ENCODE results near the gene MEIS2. TPM values are rescaled to one million over a fixed set of nuclear protein-coding genes. Genes with fewer than 3 reads are reported as not detected.
A peak's percentile ranks its signal among the peaks of the same experiment; 100 is the strongest.

MEIS2 gene
- total and polyA plus RNA-seq, 8 donors = 9.1 to 30.5 (median 14.8) TPM

GRCh38 chr15:36903922-36904556 is 196.3 kb downstream of the MEIS2 start:
- H3K9me3 ChIP-seq = no peaks in the 10 kb centered on the region
- intact Hi-C loops (cut with DNase I) = no loop called here
- no peaks in the 10 kb centered on the region for H3K27me3 ChIP-seq
- peaks cover 0 to 9% (median 6%) of the 10 kb centered on the region in 3 donors for H3K4me1 ChIP-seq
- no peak overlapping the region for H3K4me3 ChIP-seq
- peak overlapping the region in 2 of 4 donors; percentile 53 to 64 for H3K27ac ChIP-seq
- FAIRE-seq (no peak), DNase-seq (peak in 1 of 6 donors; percentile 31), ATAC-seq (peak; percentile 78 to 85 (median 80))
- TF ChIP-seq CTCF (IDR thresholded peaks at IDR 0.05) = no peak
- H3K36me3 ChIP-seq = no peaks in the 10 kb centered on the region
- WGBS, 2 donors = 59 to 63% methylated on average over 5 of the region's 5 CpGs

- ATAC-seq (no peak), FAIRE-seq (no peak), DNase-seq (no peak)
- no peak for TF ChIP-seq CTCF (IDR thresholded peaks at IDR 0.05)
- Histone ChIP-seq H3K36me3 (no peaks in the 10 kb centered on the region), H3K9me3 (no peaks in the 10 kb centered on the region), H3K27me3 (no peaks in the 10 kb centered on the region), H3K4me1 (peaks cover 0 to 9% (median 6%) of the 10 kb centered on the region in 3 donors), H3K27ac (peak overlapping the region in 2 of 4 donors; percentile 53 to 64), H3K4me3 (no peak overlapping the region)
- intact Hi-C loops (cut with DNase I) = no loop called here
- 40 to 55% methylated on average over 1 of the region's 1 CpG for WGBS, 2 donors
Observed at GRCh38 chr15:36903195-36903594, 197.2 kb downstream of the MEIS2 start.

GRCh38 chr15:36901012-36901411 is 199.3 kb downstream of the MEIS2 start:
- Histone ChIP-seq H3K36me3 (no peaks in the 10 kb centered on the region), H3K27ac (no peak overlapping the region), H3K9me3 (no peaks in the 10 kb centered on the region), H3K4me3 (no peak overlapping the region), H3K27me3 (no peaks in the 10 kb centered on the region), H3K4me1 (peaks cover 0 to 9% (median 6%) of the 10 kb centered on the region in 3 donors)
- ATAC-seq (no peak), DNase-seq (no peak), FAIRE-seq (no peak)
- no peak for TF ChIP-seq CTCF (IDR thresholded peaks at IDR 0.05)
- WGBS, 2 donors = 92% methylated on average over 4 of the region's 4 CpGs
- intact Hi-C loops (cut with DNase I) = no loop called here

- Histone ChIP-seq H3K27me3 (no peaks in the 10 kb centered on the region), H3K4me3 (no peak overlapping the region), H3K4me1 (peaks cover 0 to 9% (median 5%) of the 10 kb centered on the region in 3 donors), H3K9me3 (no peaks in the 10 kb centered on the region), H3K27ac (no peak overlapping the region), H3K36me3 (peaks cover 0 to 9% (median 0%) of the 10 kb centered on the region in 3 donors)
- 75 to 77% methylated on average over 2 of the region's 2 CpGs for WGBS, 2 donors
- intact Hi-C loops (cut with DNase I) = no loop called here
- FAIRE-seq = no peak
- no peak for TF ChIP-seq CTCF (IDR thresholded peaks at IDR 0.05)
- no peak for ATAC-seq
- no peak for DNase-seq
Observed at GRCh38 chr15:36899696-36900095, 200.7 kb downstream of the MEIS2 start.

GRCh38 chr15:36898536-36899126 is 201.7 kb downstream of the MEIS2 start:
- intact Hi-C loops (cut with DNase I) = no loop called here
- Histone ChIP-seq H3K4me1 (peaks cover 0 to 6% (median 1%) of the 10 kb centered on the region in 3 donors), H3K36me3 (peaks cover 0 to 16% (median 0%) of the 10 kb centered on the region in 3 donors), H3K27me3 (no peaks in the 10 kb centered on the region), H3K9me3 (no peaks in the 10 kb centered on the region), H3K27ac (no peak overlapping the region), H3K4me3 (no peak overlapping the region)
- 59 to 63% methylated on average over 4 of the region's 4 CpGs for WGBS, 2 donors
- ATAC-seq = no peak
- no peak for TF ChIP-seq CTCF (IDR thresholded peaks at IDR 0.05)
- DNase-seq = no peak
- FAIRE-seq = no peak

All from pancreas (tissue), 10 donors.